H9 (cell line): ENCODE data around the gene TUNAR. TPM values are rescaled to one million over a fixed set of nuclear protein-coding genes. Genes with fewer than 3 reads are reported as not detected.

Experiments
- DNase-seq: peaks from one replicate; pipeline ENCODE4 v3.0.0-alpha.2; 2017
- H2AFZ ChIP-seq: one replicate; pipeline ENCODE4 v1.6.1; 2013; ENCODE audit warnings: mild to moderate bottlenecking, low read length, control low read depth, moderate library complexity
- H2AK5ac ChIP-seq: 2 replicates; pipeline ENCODE4 v1.6.1; 2013; ENCODE audit warnings: low read length, control low read depth, mixed read lengths; ENCODE audit not compliant: insufficient read length
- H2BK120ac ChIP-seq: one replicate; pipeline ENCODE4 v1.6.1; 2013; ENCODE audit warnings: low read depth, mild to moderate bottlenecking, low read length, control low read depth, inconsistent platforms; ENCODE audit not compliant: poor library complexity, severe bottlenecking
- H2BK12ac ChIP-seq: 2 replicates; pipeline ENCODE4 v1.6.1; 2013; ENCODE audit warnings: low read length, control low read depth, mixed read lengths, low read depth; ENCODE audit not compliant: insufficient read length
- H2BK15ac ChIP-seq: 2 replicates; pipeline ENCODE4 v1.6.1; 2013; ENCODE audit warnings: low read depth, low read length, control low read depth
- H2BK20ac ChIP-seq: one replicate; pipeline ENCODE4 v1.6.1; 2013; ENCODE audit warnings: low read depth, mild to moderate bottlenecking, low read length, control low read depth, inconsistent platforms; ENCODE audit not compliant: poor library complexity, severe bottlenecking
- H2BK5ac ChIP-seq: 2 replicates; pipeline ENCODE4 v1.6.1; 2013; ENCODE audit warnings: low read length, control low read depth, mixed read lengths; ENCODE audit not compliant: insufficient read length
- H3K14ac ChIP-seq: 2 replicates; pipeline ENCODE4 v1.6.1; 2013; ENCODE audit warnings: low read length, control low read depth; ENCODE audit not compliant: insufficient read depth
- H3K18ac ChIP-seq: 2 replicates; pipeline ENCODE4 v1.6.1; 2013; ENCODE audit warnings: low read depth, mild to moderate bottlenecking, mixed read lengths, low read length, control low read depth; ENCODE audit not compliant: insufficient read length
- H3K23ac ChIP-seq: 2 replicates; pipeline ENCODE4 v1.6.1; 2013; ENCODE audit warnings: low read length, control low read depth, mixed read lengths, low read depth; ENCODE audit not compliant: insufficient read length
- H3K23me2 ChIP-seq: 2 replicates; pipeline ENCODE4 v1.6.1; 2013; ENCODE audit warnings: low read depth, mild to moderate bottlenecking, mixed read lengths, low read length, control low read depth; ENCODE audit not compliant: insufficient read length, poor library complexity, severe bottlenecking
- H3K27ac ChIP-seq: 2 replicates; pipeline ENCODE4 v1.5.1; 2013; ENCODE audit warnings: low read length, control low read depth, mixed read lengths, low read depth; ENCODE audit not compliant: insufficient read length
- H3K27me3 ChIP-seq: 2 replicates; pipeline ENCODE4 v1.6.1; 2013; ENCODE audit warnings: low read length, control low read depth, inconsistent platforms; ENCODE audit not compliant: insufficient read depth
- H3K4ac ChIP-seq: 2 replicates; pipeline ENCODE4 v1.6.1; 2013; ENCODE audit warnings: low read depth, mild to moderate bottlenecking, control low read depth, inconsistent platforms, low read length, moderate library complexity
- H3K4me1 ChIP-seq: 2 replicates; pipeline ENCODE4 v1.6.1; 2013; ENCODE audit warnings: low read length, control low read depth, inconsistent platforms; ENCODE audit not compliant: insufficient read depth
- H3K4me2 ChIP-seq: 2 replicates; pipeline ENCODE4 v1.6.1; 2013; ENCODE audit warnings: low read length, control low read depth, mixed read lengths; ENCODE audit not compliant: insufficient read length, insufficient read depth
- H3K56ac ChIP-seq: 2 replicates; pipeline ENCODE4 v1.6.1; 2013; ENCODE audit warnings: low read depth, mild to moderate bottlenecking, mixed read lengths, low read length, control low read depth; ENCODE audit not compliant: insufficient read length
- H3K79me1 ChIP-seq: 2 replicates; pipeline ENCODE4 v1.6.1; 2013; ENCODE audit warnings: low read depth, mild to moderate bottlenecking, moderate library complexity, low read length, control low read depth, inconsistent platforms; ENCODE audit not compliant: insufficient read depth, poor library complexity, severe bottlenecking
- H3K79me2 ChIP-seq: 2 replicates; pipeline ENCODE4 v1.6.1; 2013; ENCODE audit warnings: low read length, control low read depth, inconsistent platforms; ENCODE audit not compliant: insufficient read depth
- H3K9ac ChIP-seq: 2 replicates; pipeline ENCODE4 v1.6.1; 2013; ENCODE audit warnings: low read length, control low read depth, mixed read lengths; ENCODE audit not compliant: insufficient read length; ENCODE audit errors: extremely low read depth
- H3K9me3 ChIP-seq: one replicate; pipeline ENCODE4 v1.6.1; 2013; ENCODE audit warnings: low read depth, low read length, inconsistent platforms; ENCODE audit not compliant: control insufficient read depth
- H3T11ph ChIP-seq: one replicate; pipeline ENCODE4 v1.6.1; 2013; ENCODE audit warnings: mild to moderate bottlenecking, low read length, control low read depth, inconsistent platforms
- H4K20me1 ChIP-seq: one replicate; pipeline ENCODE4 v1.6.1; 2013; ENCODE audit not compliant: control insufficient read depth, insufficient read length, insufficient read depth
- H4K5ac ChIP-seq: 2 replicates; pipeline ENCODE4 v1.6.1; 2013; ENCODE audit warnings: low read depth, mild to moderate bottlenecking, mixed read lengths, low read length, control low read depth; ENCODE audit not compliant: insufficient read length
- H4K8ac ChIP-seq: replicated peaks from 2 replicates; pipeline ENCODE4 v1.6.1; 2013; ENCODE audit warnings: low read length, control low read depth, mixed read lengths, low read depth; ENCODE audit not compliant: insufficient read length
- H4K91ac ChIP-seq: 2 replicates; pipeline ENCODE4 v1.6.1; 2013; ENCODE audit warnings: low read depth, mild to moderate bottlenecking, moderate library complexity, mixed read lengths, low read length, control low read depth; ENCODE audit not compliant: insufficient read length
- H3K27ac Mint-ChIP-seq, 3 experiments: 2 replicates in 2 of 3; 3 replicates in 1 of 3; pipeline ENCODE4 v1.8.0; 2020 to 2021; ENCODE audit warnings: mixed read lengths in 3 of 3, mild to moderate bottlenecking in 1 of 3, moderate library complexity in 1 of 3
- H3K27me3 Mint-ChIP-seq: 2 replicates; pipeline ENCODE4 v1.8.0; 2021; ENCODE audit warnings: low read depth, mild to moderate bottlenecking, moderate library complexity, mixed read lengths
- H3K36me3 Mint-ChIP-seq, 3 experiments: 2 replicates in 2 of 3; 3 replicates in 1 of 3; pipeline ENCODE4 v1.8.0; 2020 to 2021; ENCODE audit warnings: low read depth in 3 of 3, mixed read lengths in 3 of 3; ENCODE audit not compliant: insufficient read depth in 1 of 3
- H3K4me1 Mint-ChIP-seq, 2 experiments: 2 replicates each; pipeline ENCODE4 v1.8.0; 2020; ENCODE audit warnings: mixed read lengths in 2 of 2
- H3K4me3 Mint-ChIP-seq, 2 experiments: 2 replicates in 1 of 2; 3 replicates in 1 of 2; pipeline ENCODE4 v1.8.0; 2020 to 2021; ENCODE audit warnings: mild to moderate bottlenecking in 2 of 2, mixed read lengths in 2 of 2, moderate library complexity in 1 of 2
- H3K9me3 Mint-ChIP-seq, 2 experiments: 2 replicates in 1 of 2; 3 replicates in 1 of 2; pipeline ENCODE4 v1.8.0; 2020; ENCODE audit warnings: mild to moderate bottlenecking in 2 of 2, mixed read lengths in 2 of 2, moderate library complexity in 1 of 2
- CTCF ChIP-seq: fragments of 200-600 bp; sonication (generic); conservative IDR thresholded peaks from 3 replicates; pipeline ENCODE4 v1.8.0; 2021; ENCODE audit warnings: antibody characterized with exemption, mild to moderate bottlenecking
- WGBS: extraction: QIAGEN DNeasy Blood & Tissue Kit; methylation state at CpG from one replicate; pipeline ENCODE4 v1.1.7; 2013; ENCODE audit warnings: missing lambda C conversion rate, low lambda C conversion rate, mixed read lengths; ENCODE audit not compliant: insufficient read length; ENCODE audit errors: extremely low coverage; 5-methylcytosine and 5-hydroxymethylcytosine counted together
- long read RNA-seq: library from polyadenylated mRNA; unstranded; transcript quantifications from one replicate; pipeline ENCODE4 v2.0.0, GENCODE V29; 2020
- total RNA-seq: library from RNA; stranded (reverse); gene quantifications from 2 replicates; pipeline ENCODE4 v1.2.1, GENCODE V29; 2021

The TUNAR gene
- total RNA-seq: 25.6 and 26.2 TPM in 2 replicates
- long read RNA-seq, transcript TUNAR-201 (2 exons, 3,197 nt): major isoform, 55 of 65 reads
- long read RNA-seq, partial matches to known transcripts: 3 of 65 reads
- long read RNA-seq, other reads (novel, unspliced or antisense): 6 of 65 reads

GRCh38 chr14:95876761-95877538 is at the start of gene TUNAR:
Gene TUNAR, plus strand, starts transcription at chr14:95876832.
- peak within 1 kb of the TSS in 1 of 3 experiments; percentile 49; a peak in 2 of 7 replicates for H3K27ac Mint-ChIP-seq
- Histone ChIP-seq H3K9me3 (no peaks in the 10 kb centered on the region), H2BK5ac (no peak within 1 kb of the TSS), H4K20me1 (no peaks in the 10 kb centered on the region), H3K79me2 (peaks cover 2% of the 10 kb centered on the region; the same call in 1 of the 2 replicates), H3K23ac (no peak within 1 kb of the TSS), H2AFZ (no peak within 1 kb of the TSS), H3K27me3 (no peaks in the 10 kb centered on the region; the same call in 1 of the 2 replicates), H3K4me1 (peaks cover 9% of the 10 kb centered on the region; the same call in 1 of the 2 replicates), H2BK12ac (no peak within 1 kb of the TSS), H3K79me1 (peaks cover 2% of the 10 kb centered on the region), H3K9ac (peak within 1 kb of the TSS; percentile 21), H4K5ac (no peak within 1 kb of the TSS), H3K18ac (peak within 1 kb of the TSS; percentile 77), H2BK120ac (no peak within 1 kb of the TSS), H3K23me2 (peaks cover 12% of the 10 kb centered on the region), H3K14ac (peak within 1 kb of the TSS; percentile 75), H3K27ac (no peak within 1 kb of the TSS), H2AK5ac (no peak within 1 kb of the TSS), H2BK15ac (no peak within 1 kb of the TSS), H3K4ac (no peak within 1 kb of the TSS), H4K91ac (no peak within 1 kb of the TSS), H3K56ac (no peak within 1 kb of the TSS), H4K8ac (no peak within 1 kb of the TSS), H3K4me2 (peak within 1 kb of the TSS; percentile 90), H2BK20ac (no peak within 1 kb of the TSS), H3T11ph (no peak within 1 kb of the TSS)
- WGBS: no CpG with 5 or more reads among the region's 70 CpGs
- no peaks in the 10 kb centered on the region for H3K9me3 Mint-ChIP-seq
- TF ChIP-seq CTCF: no peak
- H3K36me3 Mint-ChIP-seq: peaks cover 0 to 12% (median 6%) of the 10 kb centered on the region in 3 experiments; a peak in 5 of 7 replicates
- peaks cover 43 to 50% of the 10 kb centered on the region in 2 experiments for H3K4me1 Mint-ChIP-seq
- peaks cover 21% of the 10 kb centered on the region for H3K27me3 Mint-ChIP-seq
- H3K4me3 Mint-ChIP-seq: peak within 1 kb of the TSS; percentile 74 to 83
- peak; percentile 49 for DNase-seq
